ENCODE results near the gene KRT71.

DNA sequence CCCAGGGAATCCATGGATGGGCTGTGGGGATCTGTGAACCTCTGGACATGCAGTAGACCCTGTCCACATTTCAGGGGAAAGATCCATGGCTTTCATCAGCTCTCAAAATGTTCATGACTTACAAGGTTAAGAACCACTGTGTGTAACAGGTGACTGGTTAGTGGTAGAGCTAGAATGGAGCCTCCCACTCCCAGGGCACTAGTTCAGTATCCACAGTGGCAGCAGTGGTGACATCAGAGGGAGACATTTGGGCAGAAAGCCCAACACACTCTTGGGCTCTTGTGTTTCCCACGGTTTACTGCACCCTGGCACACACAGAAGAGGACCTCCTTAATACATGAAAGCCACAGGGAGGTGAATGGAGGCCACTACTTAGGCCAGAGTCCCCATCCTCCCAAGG is 11.6 kb upstream of the KRT71 start:
- TF ChIP-seq, protein P1, sequence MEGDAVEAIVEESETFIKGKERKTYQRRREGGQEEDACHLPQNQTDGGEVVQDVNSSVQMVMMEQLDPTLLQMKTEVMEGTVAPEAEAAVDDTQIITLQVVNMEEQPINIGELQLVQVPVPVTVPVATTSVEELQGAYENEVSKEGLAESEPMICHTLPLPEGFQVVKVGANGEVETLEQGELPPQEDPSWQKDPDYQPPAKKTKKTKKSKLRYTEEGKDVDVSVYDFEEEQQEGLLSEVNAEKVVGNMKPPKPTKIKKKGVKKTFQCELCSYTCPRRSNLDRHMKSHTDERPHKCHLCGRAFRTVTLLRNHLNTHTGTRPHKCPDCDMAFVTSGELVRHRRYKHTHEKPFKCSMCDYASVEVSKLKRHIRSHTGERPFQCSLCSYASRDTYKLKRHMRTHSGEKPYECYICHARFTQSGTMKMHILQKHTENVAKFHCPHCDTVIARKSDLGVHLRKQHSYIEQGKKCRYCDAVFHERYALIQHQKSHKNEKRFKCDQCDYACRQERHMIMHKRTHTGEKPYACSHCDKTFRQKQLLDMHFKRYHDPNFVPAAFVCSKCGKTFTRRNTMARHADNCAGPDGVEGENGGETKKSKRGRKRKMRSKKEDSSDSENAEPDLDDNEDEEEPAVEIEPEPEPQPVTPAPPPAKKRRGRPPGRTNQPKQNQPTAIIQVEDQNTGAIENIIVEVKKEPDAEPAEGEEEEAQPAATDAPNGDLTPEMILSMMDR (IDR thresholded peaks at IDR 0.05 in 4 of 5, conservative IDR thresholded peaks at IDR 0.05 in 1 of 5): no peak
- TF ChIP-seq POLR2A (IDR thresholded peaks at IDR 0.05): no peak
